ENCODE measurements around the gene FLNB.

DNA sequence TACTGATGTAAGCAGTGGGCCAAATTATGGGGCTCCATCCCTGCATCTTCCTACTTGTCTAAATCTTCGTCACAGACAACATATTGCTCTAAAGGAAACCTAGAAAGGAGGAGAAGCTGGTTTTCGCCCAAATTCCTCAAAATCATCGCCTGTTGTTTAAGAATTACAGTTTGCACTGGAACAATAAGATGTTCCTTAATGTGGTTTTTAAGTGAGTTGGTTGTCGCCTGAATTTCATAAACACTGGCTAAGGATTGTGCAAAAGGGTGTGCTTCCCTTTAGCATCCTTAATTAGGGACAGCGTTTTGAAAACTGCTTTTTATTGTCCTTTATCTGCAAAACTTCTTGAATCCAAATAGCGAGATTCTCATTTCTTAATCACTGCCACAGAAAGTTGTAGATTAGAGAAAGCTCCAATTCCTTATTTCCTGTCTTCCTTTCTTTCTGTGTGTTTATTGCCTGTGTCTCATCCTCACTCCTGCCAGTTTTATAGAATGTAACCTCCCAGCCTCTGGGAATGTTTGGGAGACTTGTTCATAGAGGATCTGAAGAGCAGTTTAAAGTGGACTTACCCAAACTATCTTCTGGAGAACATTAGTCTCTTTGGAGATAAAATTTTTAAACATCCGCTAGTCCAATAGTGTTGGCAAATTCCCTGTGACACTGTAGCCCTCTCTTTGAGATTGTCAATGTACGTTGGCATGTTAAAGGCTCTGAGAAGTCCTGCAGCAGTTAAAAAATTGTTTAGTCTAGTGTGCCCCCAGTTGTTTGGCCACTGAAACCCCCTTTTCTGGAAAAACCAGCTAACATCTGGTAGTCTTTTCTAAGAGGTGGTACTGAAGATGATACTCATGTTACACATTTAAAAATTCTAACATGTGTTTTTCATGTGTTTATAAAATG, 50.4 kb downstream of the FLNB start:
- TF ChIP-seq, protein P1, sequence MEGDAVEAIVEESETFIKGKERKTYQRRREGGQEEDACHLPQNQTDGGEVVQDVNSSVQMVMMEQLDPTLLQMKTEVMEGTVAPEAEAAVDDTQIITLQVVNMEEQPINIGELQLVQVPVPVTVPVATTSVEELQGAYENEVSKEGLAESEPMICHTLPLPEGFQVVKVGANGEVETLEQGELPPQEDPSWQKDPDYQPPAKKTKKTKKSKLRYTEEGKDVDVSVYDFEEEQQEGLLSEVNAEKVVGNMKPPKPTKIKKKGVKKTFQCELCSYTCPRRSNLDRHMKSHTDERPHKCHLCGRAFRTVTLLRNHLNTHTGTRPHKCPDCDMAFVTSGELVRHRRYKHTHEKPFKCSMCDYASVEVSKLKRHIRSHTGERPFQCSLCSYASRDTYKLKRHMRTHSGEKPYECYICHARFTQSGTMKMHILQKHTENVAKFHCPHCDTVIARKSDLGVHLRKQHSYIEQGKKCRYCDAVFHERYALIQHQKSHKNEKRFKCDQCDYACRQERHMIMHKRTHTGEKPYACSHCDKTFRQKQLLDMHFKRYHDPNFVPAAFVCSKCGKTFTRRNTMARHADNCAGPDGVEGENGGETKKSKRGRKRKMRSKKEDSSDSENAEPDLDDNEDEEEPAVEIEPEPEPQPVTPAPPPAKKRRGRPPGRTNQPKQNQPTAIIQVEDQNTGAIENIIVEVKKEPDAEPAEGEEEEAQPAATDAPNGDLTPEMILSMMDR (IDR thresholded peaks at IDR 0.05), result no peak
- no peak for TF ChIP-seq POLR2A (IDR thresholded peaks at IDR 0.05)

All from Peyer's patch (tissue), 4 donors.